SK-N-SH (cell line): ENCODE data around the gene ATP2C1. TPM values are rescaled to one million over a fixed set of nuclear protein-coding genes. Genes with fewer than 3 reads are reported as not detected.

Experiments
- CTCF ChIA-PET: fragments of 300-600, 350-600 bp; formaldehyde crosslinking; extraction: SDS; loops from one replicate; lab custom pipeline; 2021; lab: Yijun Ruan, JAX
- POLR2A ChIA-PET: fragments of 350-600 bp; sonication (Branson Sonifier 250); formaldehyde crosslinking; extraction: SDS; loops from one replicate; lab custom pipeline; 2020; ENCODE audit warnings: antibody characterized with exemption, inconsistent platforms; lab: Yijun Ruan, JAX
- DNase-seq: peaks from one replicate; pipeline ENCODE4 v3.0.0; 2012
- H2AFZ ChIP-seq: fragments of 200-600 bp; sonication (generic); 2 replicates; pipeline ENCODE4 v1.8.1; 2016; ENCODE audit warnings: antibody characterized with exemption, mild to moderate bottlenecking, low read depth
- H3F3A ChIP-seq: fragments of 200-600 bp; sonication (generic); replicated peaks from 2 replicates; pipeline ENCODE3; 2016; ENCODE audit warnings: antibody characterized with exemption, mild to moderate bottlenecking; ENCODE audit not compliant: insufficient read depth
- H3K27ac ChIP-seq, 2 experiments: fragments of 200-500 bp in 1 of 2; fragments of 200-600 bp in 1 of 2; sonication (Bioruptor generic) in 1 of 2; sonication (generic), shearing (Covaris generic) in 1 of 2; 2 replicates each; pipeline versions ENCODE4 v1.5.1 to v1.6.1; 2014 to 2016; ENCODE audit warnings: low read depth in 2 of 2, inconsistent platforms in 1 of 2, low read length in 1 of 2, mild to moderate bottlenecking in 1 of 2, mixed read lengths in 1 of 2
- H3K27me3 ChIP-seq: fragments of 200-600 bp; sonication (generic), shearing (Covaris generic); 2 replicates; pipeline ENCODE4 v1.6.1; 2016; ENCODE audit warnings: mixed run types; ENCODE audit not compliant: insufficient read depth
- H3K36me3 ChIP-seq, 2 experiments: fragments of 200-500 bp in 1 of 2; fragments of 200-600 bp in 1 of 2; sonication (Bioruptor generic) in 1 of 2; sonication (generic) in 1 of 2; replicated peaks in 1 of 2; 2 replicates each; pipeline versions ENCODE3 to v1.5.1; 2014 to 2016; ENCODE audit warnings: low read length in 1 of 2, mild to moderate bottlenecking in 1 of 2; ENCODE audit not compliant: insufficient read depth in 2 of 2, control insufficient read depth in 1 of 2
- H3K4me1 ChIP-seq, 2 experiments: fragments of 200-500 bp in 1 of 2; fragments of 200-600 bp in 1 of 2; sonication (Bioruptor generic) in 1 of 2; sonication (generic), shearing (Covaris generic) in 1 of 2; 2 replicates each; pipeline versions ENCODE4 v1.5.1 to v1.6.1; 2014 to 2016; ENCODE audit warnings: low read depth in 1 of 2, low read length in 1 of 2, mixed run types in 1 of 2; ENCODE audit not compliant: insufficient read depth in 2 of 2, control insufficient read depth in 1 of 2
- H3K4me2 ChIP-seq: fragments of 200-600 bp; sonication (generic), shearing (Covaris generic); 2 replicates; pipeline ENCODE4 v1.6.1; 2017; ENCODE audit warnings: mixed run types
- H3K4me3 ChIP-seq, 2 experiments: fragments of 200-500 bp in 1 of 2; fragments of 200-600 bp in 1 of 2; sonication (Bioruptor generic) in 1 of 2; sonication (generic), shearing (Covaris generic) in 1 of 2; 2 replicates each; pipeline versions ENCODE4 v1.5.1 to v1.8.1; 2014 to 2016; ENCODE audit warnings: low read depth in 2 of 2, inconsistent platforms in 1 of 2, low read length in 1 of 2, mild to moderate bottlenecking in 1 of 2, mixed read lengths in 1 of 2, moderate library complexity in 1 of 2
- H3K79me2 ChIP-seq: fragments of 200-600 bp; sonication (generic); 2 replicates; pipeline ENCODE4 v1.8.1; 2017; ENCODE audit warnings: mild to moderate bottlenecking; ENCODE audit not compliant: insufficient read depth
- H3K9ac ChIP-seq: fragments of 200-600 bp; sonication (generic); 2 replicates; pipeline ENCODE4 v1.6.1; 2017; ENCODE audit warnings: mixed run types
- H3K9me2 ChIP-seq: fragments of 200-600 bp; sonication (generic); 2 replicates; pipeline ENCODE4 v1.6.1; 2017; ENCODE audit warnings: mixed run types
- H3K9me3 ChIP-seq: fragments of 200-600 bp; sonication (generic); 2 replicates; pipeline ENCODE4 v1.6.1; 2017; ENCODE audit warnings: mixed run types, mild to moderate bottlenecking, moderate library complexity
- H4K20me1 ChIP-seq: fragments of 200-600 bp; sonication (generic); 2 replicates; pipeline ENCODE4 v1.6.1; 2017; ENCODE audit warnings: mild to moderate bottlenecking, mixed run types; ENCODE audit not compliant: insufficient read depth
- CHD2 ChIP-seq: fragments of 150-350 bp; IDR thresholded peaks from 2 replicates; pipeline ENCODE4 v1.6.1; 2018; ENCODE audit warnings: low read length; ENCODE audit not compliant: partially characterized antibody
- CTCF ChIP-seq: fragments of 200-600 bp; sonication (generic); IDR thresholded peaks from 2 replicates; pipeline ENCODE4 v1.6.1; 2017; ENCODE audit warnings: antibody characterized with exemption, mild to moderate bottlenecking, moderate library complexity
- EP300 ChIP-seq, 2 experiments: IDR thresholded peaks; 2 replicates each; pipeline versions ENCODE4 v1.4.0 to v1.6.1; 2012; ENCODE audit warnings: borderline replicate concordance in 1 of 2, low read depth in 1 of 2, low read length in 1 of 2
- EZH2phosphoT487 ChIP-seq: fragments of 200-600 bp; sonication (generic); IDR thresholded peaks from 2 replicates; pipeline ENCODE4 v1.6.1; 2017; ENCODE audit warnings: low read depth, mixed run types, mild to moderate bottlenecking, antibody characterized with exemption, moderate library complexity, borderline replicate concordance
- FOXJ3 ChIP-seq: sonication (generic); formaldehyde crosslinking; IDR thresholded peaks from 2 replicates; pipeline ENCODE4 v1.5.1; 2020; ENCODE audit warnings: mild to moderate bottlenecking, missing genetic modification reagents
- FOXM1 ChIP-seq: IDR thresholded peaks from 2 replicates; pipeline ENCODE4 v1.4.0; 2012; ENCODE audit warnings: low read depth, mild to moderate bottlenecking
- GATA2 ChIP-seq: sonication (generic); formaldehyde crosslinking; IDR thresholded peaks from 2 replicates; pipeline ENCODE4 v1.5.0; 2020; ENCODE audit warnings: mild to moderate bottlenecking, missing genetic modification reagents
- IRF3 ChIP-seq: fragments of 150-350 bp; IDR thresholded peaks from 2 replicates; pipeline ENCODE4 v1.6.1; 2016; ENCODE audit warnings: mild to moderate bottlenecking, low read depth, low read length
- JUND ChIP-seq: IDR thresholded peaks from 2 replicates; pipeline ENCODE4 v1.4.0; 2012
- MXI1 ChIP-seq: IDR thresholded peaks from 2 replicates; pipeline ENCODE4 v1.6.1; 2012; ENCODE audit warnings: mild to moderate bottlenecking, low read depth, low read length, improper control_type of control experiment
- RAD21 ChIP-seq: IDR thresholded peaks from 2 replicates; pipeline ENCODE4 v1.6.1; 2012; ENCODE audit warnings: mild to moderate bottlenecking, low read length
- RFX5 ChIP-seq: IDR thresholded peaks from 2 replicates; pipeline ENCODE4 v1.6.1; 2012; ENCODE audit warnings: mild to moderate bottlenecking, improper control_type of control experiment, low read length
- RXRA ChIP-seq: IDR thresholded peaks from 2 replicates; pipeline ENCODE4 v1.4.0; 2012; ENCODE audit warnings: low read depth, mild to moderate bottlenecking, borderline replicate concordance
- SMC3 ChIP-seq: IDR thresholded peaks from 2 replicates; pipeline ENCODE4 v1.6.1; 2012; ENCODE audit warnings: low read depth, low read length, improper control_type of control experiment
- TAF1 ChIP-seq: IDR thresholded peaks from 2 replicates; pipeline ENCODE4 v1.6.1; 2012; ENCODE audit warnings: low read depth, mild to moderate bottlenecking, low read length, moderate library complexity, borderline replicate concordance
- TCF12 ChIP-seq: IDR thresholded peaks from 2 replicates; pipeline ENCODE4 v1.4.0; 2012
- USF2 ChIP-seq: fragments of 150-350 bp; IDR thresholded peaks from 2 replicates; pipeline ENCODE4 v1.6.1; 2017; ENCODE audit warnings: antibody characterized with exemption, low read length, low read depth, borderline replicate concordance
- YY1 ChIP-seq: IDR thresholded peaks from 2 replicates; pipeline ENCODE4 v1.4.0; 2012; ENCODE audit warnings: low read depth, mild to moderate bottlenecking
- WGBS: methylation state at CpG from one replicate; pipeline ENCODE4 v1.1.6; 2017; ENCODE audit warnings: low lambda C conversion rate; 5-methylcytosine and 5-hydroxymethylcytosine counted together
- polyA plus RNA-seq, 3 experiments: library from polyadenylated mRNA; depleted of rRNA; stranded (reverse); fragments of >200 nt; gene quantifications; 2 replicates each; pipeline ENCODE4 v1.2.3, GENCODE V29; 2012

The ATP2C1 gene
- polyA plus RNA-seq, 1 of the 3 experiments (the other 2 are of a cell fraction), result 35.6 TPM

GRCh38 chr3:130997289-130997688 lies 103.4 kb downstream of the ATP2C1 start:
- no peak overlapping the region for H2AFZ ChIP-seq
- no peaks in the 10 kb centered on the region for H4K20me1 ChIP-seq
- TF ChIP-seq RXRA (no peak), USF2 (no peak), EZH2phosphoT487 (no peak), CTCF (no peak), MXI1 (no peak), EP300 (IDR thresholded peaks at IDR 0.05; ENCODE audit: borderline replicate concordance in 1 of 2, low read depth in 1 of 2, low read length in 1 of 2) (no peak), JUND (no peak), YY1 (no peak), IRF3 (no peak), GATA2 (CRISPR knock-in tag) (no peak)
- TF ChIP-seq, all 33 proteins: peak for 0
- Histone ChIP-seq H3K27ac (no peak overlapping the region), H3K4me2 (no peak overlapping the region), H3K27me3 (no peaks in the 10 kb centered on the region), H3K4me1 (peaks cover 0 to 9% of the 10 kb centered on the region in 2 experiments; a peak in 1 of 4 replicates), H3K79me2 (no peaks in the 10 kb centered on the region), H3K9ac (no peak overlapping the region), H3K36me3 (peaks cover 47 to 63% of the 10 kb centered on the region in 2 experiments), H3K4me3 (no peak overlapping the region), H3K9me3 (no peaks in the 10 kb centered on the region), H3K9me2 (no peaks in the 10 kb centered on the region), H3F3A (no peaks in the 10 kb centered on the region)
- 94% methylated on average over 7 of the region's 7 CpGs for WGBS
- ChIA-PET CTCF (interaction anchor here (1.3 kb wide), 1 partner anchor 17 kb away, joined by 3 read pairs; no protein-coding TSS in a partner anchor), POLR2A (no interaction called here)
- DNase-seq, result no peak

- H3F3A ChIP-seq, result no peaks in the 10 kb centered on the region
- H3K4me2 ChIP-seq, result no peak overlapping the region
- TF ChIP-seq CHD2 (no peak), GATA2 (CRISPR knock-in tag) (no peak), MXI1 (no peak), RAD21 (no peak), FOXJ3 (no peak), SMC3 (no peak), JUND (no peak), EP300 (IDR thresholded peaks at IDR 0.05; ENCODE audit: borderline replicate concordance in 1 of 2, low read depth in 1 of 2, low read length in 1 of 2) (no peak), FOXM1 (no peak), RFX5 (no peak), RXRA (no peak), TAF1 (no peak), TCF12 (no peak)
- TF ChIP-seq, all 33 proteins: peak for 0
- Histone ChIP-seq H3K4me3 (no peak overlapping the region), H3K4me1 (peaks cover 0 to 9% of the 10 kb centered on the region in 2 experiments; a peak in 1 of 4 replicates), H3K9me2 (no peaks in the 10 kb centered on the region), H3K79me2 (no peaks in the 10 kb centered on the region), H4K20me1 (no peaks in the 10 kb centered on the region), H3K27ac (peak overlapping the region in 1 of 2 experiments; percentile 26; a peak in 1 of 4 replicates), H2AFZ (no peak overlapping the region), H3K36me3 (peaks cover 49 to 53% of the 10 kb centered on the region in 2 experiments), H3K9me3 (no peaks in the 10 kb centered on the region), H3K27me3 (no peaks in the 10 kb centered on the region), H3K9ac (no peak overlapping the region)
- ChIA-PET CTCF (interaction anchor here (1.4 kb wide), 1 partner anchor 108 kb away, joined by 4 read pairs; the partner anchor contains the start of gene ATP2C1), POLR2A (no interaction called here)
- DNase-seq, result no peak
- WGBS, result 96% methylated on average over 1 of the region's 1 CpG
Measured at GRCh38 chr3:131001071-131001470, 107.2 kb downstream of the ATP2C1 start.
